HepG2 (cell line): Measurements from ENCODE around the gene STX5. TPM values are rescaled to one million over a fixed set of nuclear protein-coding genes. Genes with fewer than 3 reads are reported as not detected.

ENCODE experiments used
- ARNTL ChIP-seq: sonication (generic); formaldehyde crosslinking; IDR thresholded peaks from 2 replicates; pipeline ENCODE4 v1.4.0; 2020; ENCODE audit warnings: mild to moderate bottlenecking, missing genetic modification reagents
- CBX5 ChIP-seq: sonication (generic); formaldehyde crosslinking; IDR thresholded peaks from 2 replicates; pipeline ENCODE4 v1.4.0; 2020; ENCODE audit warnings: missing genetic modification reagents, borderline replicate concordance
- CCDC6 ChIP-seq: sonication (generic); formaldehyde crosslinking; IDR thresholded peaks from 2 replicates; pipeline ENCODE4 v1.8.1; 2022; ENCODE audit warnings: mild to moderate bottlenecking, missing genetic modification reagents, moderate library complexity
- CENPX ChIP-seq: sonication (generic); formaldehyde crosslinking; IDR thresholded peaks from 2 replicates; pipeline ENCODE4 v1.9.0; 2021; ENCODE audit warnings: mild to moderate bottlenecking, missing genetic modification reagents, moderate library complexity
- CHD2 ChIP-seq: IDR thresholded peaks from 2 replicates; pipeline ENCODE4 v1.6.1; 2011; ENCODE audit warnings: low read depth, low read length, improper control_type of control experiment
- DBP ChIP-seq: sonication (generic); formaldehyde crosslinking; IDR thresholded peaks from 2 replicates; pipeline ENCODE4 v1.4.0; 2020; ENCODE audit warnings: missing genetic modification reagents; ENCODE audit errors: not compliant biosample characterization
- FOXA1 ChIP-seq, 2 experiments: fragments of 450-650 bp in 1 of 2; sonication (generic) in 1 of 2; formaldehyde crosslinking in 1 of 2; IDR thresholded peaks; 2 replicates each; pipeline versions ENCODE4 v1.4.0 to v1.6.1; 2016 to 2020; ENCODE audit warnings: missing genetic modification reagents in 1 of 2
- HHEX ChIP-seq: IDR thresholded peaks from 2 replicates; pipeline ENCODE4 v1.6.1; 2016; ENCODE audit warnings: control low read depth
- HNRNPK ChIP-seq: fragments of 200-400 bp; formaldehyde crosslinking; IDR thresholded peaks from 2 replicates; pipeline ENCODE4 v1.6.1; 2018; ENCODE audit warnings: low read length, low read depth, moderate library complexity, mild to moderate bottlenecking; ENCODE audit not compliant: poor library complexity, severe bottlenecking
- TFDP2 ChIP-seq: sonication (generic); formaldehyde crosslinking; IDR thresholded peaks from 2 replicates; pipeline ENCODE4 v1.4.0; 2020; ENCODE audit warnings: missing genetic modification reagents
- THAP11 ChIP-seq: IDR thresholded peaks from 2 replicates; pipeline ENCODE4 v1.6.1; 2016; ENCODE audit warnings: missing biosample characterization, missing genetic modification reagents
- THAP9 ChIP-seq: sonication (generic); formaldehyde crosslinking; IDR thresholded peaks from 2 replicates; pipeline ENCODE4; 2020; ENCODE audit warnings: missing genetic modification reagents, mild to moderate bottlenecking, borderline replicate concordance
- ZFYVE20 ChIP-seq: sonication (generic); formaldehyde crosslinking; IDR thresholded peaks from 2 replicates; pipeline ENCODE4 v1.8.0; 2023; ENCODE audit warnings: low read depth, mild to moderate bottlenecking, moderate library complexity, missing genetic modification reagents, borderline replicate concordance
- ZNF232 ChIP-seq: sonication (generic); formaldehyde crosslinking; IDR thresholded peaks from 2 replicates; pipeline ENCODE4 v1.4.0; 2020; ENCODE audit warnings: missing genetic modification reagents, borderline replicate concordance
- ZNF274 ChIP-seq: sonication (generic); formaldehyde crosslinking; IDR thresholded peaks from 2 replicates; pipeline ENCODE4 v1.5.1; 2020; ENCODE audit warnings: mild to moderate bottlenecking, missing genetic modification reagents
- ZNF317 ChIP-seq: sonication (generic); formaldehyde crosslinking; IDR thresholded peaks from 2 replicates; pipeline ENCODE4 v1.5.0; 2020; ENCODE audit warnings: mild to moderate bottlenecking, missing genetic modification reagents
- ZNF337 ChIP-seq: sonication (generic); formaldehyde crosslinking; IDR thresholded peaks from 2 replicates; pipeline ENCODE4 v1.5.1; 2020; ENCODE audit warnings: missing genetic modification reagents, low read depth, mild to moderate bottlenecking, borderline replicate concordance
- ZNF44 ChIP-seq: sonication (generic); formaldehyde crosslinking; IDR thresholded peaks from 2 replicates; pipeline ENCODE4 v1.5.1; 2020; ENCODE audit warnings: mild to moderate bottlenecking, missing genetic modification reagents
- ZNF567 ChIP-seq: sonication (generic); formaldehyde crosslinking; IDR thresholded peaks from 2 replicates; pipeline ENCODE4 v1.8.1; 2023; ENCODE audit warnings: mild to moderate bottlenecking, missing genetic modification reagents, borderline replicate concordance
- ZNF678 ChIP-seq: sonication (generic); formaldehyde crosslinking; IDR thresholded peaks from 2 replicates; pipeline ENCODE4 v1.4.0; 2020; ENCODE audit warnings: mild to moderate bottlenecking, missing genetic modification reagents
- ZNF704 ChIP-seq: sonication (generic); formaldehyde crosslinking; IDR thresholded peaks from 2 replicates; pipeline ENCODE4 v1.8.1; 2023; ENCODE audit warnings: mild to moderate bottlenecking, inconsistent platforms, moderate library complexity, missing genetic modification reagents, borderline replicate concordance
- ZNF781 ChIP-seq: sonication (generic); formaldehyde crosslinking; IDR thresholded peaks from 2 replicates; pipeline ENCODE4 v1.5.1; 2020; ENCODE audit warnings: borderline replicate concordance, mild to moderate bottlenecking, missing genetic modification reagents; ENCODE audit errors: not compliant biosample characterization
- ZNF816 ChIP-seq: sonication (generic); formaldehyde crosslinking; IDR thresholded peaks from 2 replicates; pipeline ENCODE4 v1.8.0; 2022; ENCODE audit warnings: missing genetic modification reagents, mild to moderate bottlenecking, borderline replicate concordance
- polyA plus RNA-seq, 8 experiments: library from polyadenylated mRNA; depleted of rRNA in 3 of 8; stranded (reverse) in 7 of 8; unstranded in 1 of 8; fragments of >200 nt; fragmentation: Illumina TruSeq in 4 of 8; extraction: Trizol in 4 of 8; gene quantifications; 2 replicates each; pipeline versions ENCODE4 v1.2.1 to v1.2.3, GENCODE V29; 2011 to 2016; ENCODE audit warnings: low read depth in 4 of 8, missing spikeins in 1 of 8, mixed read lengths in 1 of 8; ENCODE audit not compliant: insufficient read depth in 1 of 8
- total RNA-seq, 5 experiments: library from RNA; depleted of rRNA; stranded (reverse); fragments of >200 nt; fragmentation: Illumina TruSeq; extraction: Trizol; gene quantifications; 2 replicates each; pipeline ENCODE4 v1.2.3, GENCODE V29; 2016; ENCODE audit warnings: low read depth in 1 of 5

STX5 gene
- total and polyA plus RNA-seq, 2 of the 13 experiments (the other 11 are each of a cell fraction or from before 2014, with no cell fraction given), result 26.9 to 30.0 TPM

GRCh38 chr11:62791501-62792201, 40.2 kb downstream of the STX5 start, which contains the start of gene TMEM223 (continued):
- peak; percentile 79 for TF ChIP-seq TFDP2 (CRISPR knock-in tag)
- TF ChIP-seq HNRNPK, result no peak
- TF ChIP-seq ZNF274 (CRISPR knock-in tag), result peak; percentile 81
- TF ChIP-seq ZNF678 (CRISPR knock-in tag), result 0 out of 2 replicates have a peak, but pooled peaks have one; percentile 35
- no peak for TF ChIP-seq HHEX
- TF ChIP-seq ZNF704 (CRISPR knock-in tag), result no peak
- peak; percentile 66; the same call in 1 of the 2 replicates for TF ChIP-seq CCDC6 (CRISPR knock-in tag)
- 0 out of 2 replicates have a peak, but pooled peaks have one; percentile 45 for TF ChIP-seq ZNF816
- no peak for TF ChIP-seq CENPX
- TF ChIP-seq ARNTL (CRISPR knock-in tag), result peak; percentile 69
- peak; percentile 83; the same call in 1 of the 2 replicates for TF ChIP-seq ZNF337 (CRISPR knock-in tag)
- peak; percentile 57; the same call in 1 of the 2 replicates for TF ChIP-seq ZNF317 (CRISPR knock-in tag)
- TF ChIP-seq ZFYVE20 (CRISPR knock-in tag), result no peak
- TF ChIP-seq CHD2, result no peak
- TF ChIP-seq ZNF781 (CRISPR knock-in tag), result peak; percentile 96
- TF ChIP-seq CBX5 (CRISPR knock-in tag), result no peak
- TF ChIP-seq ZNF44, result 0 out of 2 replicates have a peak, but pooled peaks have one; percentile 72
- 0 out of 2 replicates have a peak, but pooled peaks have one; percentile 9 for TF ChIP-seq ZNF232 (CRISPR knock-in tag)
- TF ChIP-seq ZNF567 (CRISPR knock-in tag), result 0 out of 2 replicates have a peak, but pooled peaks have one; percentile 81
- no peak for TF ChIP-seq FOXA1 (IDR thresholded peaks at IDR 0.05)
- no peak for TF ChIP-seq FOXA1 (CRISPR knock-in tag; IDR thresholded peaks at IDR 0.05)
- TF ChIP-seq THAP11 (CRISPR knock-in tag), result peak; percentile 85
- peak; percentile 78; the same call in 1 of the 2 replicates for TF ChIP-seq THAP9 (CRISPR knock-in tag)
- no peak for TF ChIP-seq DBP (CRISPR knock-in tag)
